ENCODE data around the gene A3GALT2.

Gene A3GALT2

DNA sequence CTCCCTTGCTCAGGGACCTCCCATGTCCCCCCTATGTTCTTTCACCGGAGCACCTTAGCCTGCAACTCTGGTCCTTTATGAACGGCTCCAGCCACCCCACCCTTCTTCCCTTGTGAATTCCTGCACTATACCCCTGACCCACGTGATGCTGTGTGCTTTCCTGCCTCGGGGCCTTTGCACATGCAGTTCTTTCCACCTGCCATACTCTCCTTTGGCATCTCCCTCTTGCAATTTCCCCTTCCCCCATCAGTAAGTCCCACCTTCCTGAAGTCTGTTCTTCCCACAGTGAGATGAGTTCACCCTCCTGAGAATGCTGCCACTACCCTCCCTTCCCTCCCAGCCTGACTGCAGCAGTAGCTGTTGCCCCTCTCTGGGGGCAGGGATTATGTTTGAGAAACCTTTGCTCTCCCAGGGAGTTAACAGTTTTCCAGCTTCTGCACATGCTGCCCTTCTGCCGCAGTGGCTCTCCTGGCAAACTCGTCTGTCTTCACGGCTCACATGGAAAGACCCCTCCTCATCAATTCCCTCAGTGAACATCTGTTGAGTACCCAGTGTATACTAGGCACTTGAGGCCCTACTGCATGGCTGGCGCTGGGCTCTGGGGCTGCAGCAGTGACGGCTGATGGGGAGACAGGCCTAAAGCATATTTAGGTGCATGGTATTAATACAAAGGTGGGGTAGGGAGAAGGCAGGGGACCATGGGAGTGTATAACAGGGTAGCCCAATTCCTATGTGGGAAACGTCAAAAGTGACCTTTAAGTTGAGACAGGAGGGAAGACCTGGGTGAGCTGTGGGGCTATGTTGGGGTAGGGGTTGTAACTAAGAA, 54.9 kb downstream of the A3GALT2 start:
- H3K27me3 ChIP-seq (ENCODE audit: control insufficient read depth, insufficient read depth, low read length): no peaks in the 10 kb centered on the region
- 0 out of 2 replicates have a peak, but pooled peaks cover 2% of the 10 kb centered on the region for H3K36me3 ChIP-seq (ENCODE audit: control insufficient read depth, insufficient read depth, low read length)
- no peak overlapping the region for H3K4me3 ChIP-seq (ENCODE audit: low read length)
- no peak for DNase-seq (ENCODE audit: low read depth, low spot score)
- no peak overlapping the region for H3K27ac ChIP-seq (ENCODE audit: low read length)
- H3K9me3 ChIP-seq (ENCODE audit: control insufficient read depth, insufficient read depth, low read length): no peaks in the 10 kb centered on the region
- H3K4me1 ChIP-seq (ENCODE audit: control insufficient read depth, insufficient read depth, low read length): no peaks in the 10 kb centered on the region
- WGBS (ENCODE audit: insufficient coverage, insufficient read length): no CpG with 5 or more reads among the region's 10 CpGs

DNA sequence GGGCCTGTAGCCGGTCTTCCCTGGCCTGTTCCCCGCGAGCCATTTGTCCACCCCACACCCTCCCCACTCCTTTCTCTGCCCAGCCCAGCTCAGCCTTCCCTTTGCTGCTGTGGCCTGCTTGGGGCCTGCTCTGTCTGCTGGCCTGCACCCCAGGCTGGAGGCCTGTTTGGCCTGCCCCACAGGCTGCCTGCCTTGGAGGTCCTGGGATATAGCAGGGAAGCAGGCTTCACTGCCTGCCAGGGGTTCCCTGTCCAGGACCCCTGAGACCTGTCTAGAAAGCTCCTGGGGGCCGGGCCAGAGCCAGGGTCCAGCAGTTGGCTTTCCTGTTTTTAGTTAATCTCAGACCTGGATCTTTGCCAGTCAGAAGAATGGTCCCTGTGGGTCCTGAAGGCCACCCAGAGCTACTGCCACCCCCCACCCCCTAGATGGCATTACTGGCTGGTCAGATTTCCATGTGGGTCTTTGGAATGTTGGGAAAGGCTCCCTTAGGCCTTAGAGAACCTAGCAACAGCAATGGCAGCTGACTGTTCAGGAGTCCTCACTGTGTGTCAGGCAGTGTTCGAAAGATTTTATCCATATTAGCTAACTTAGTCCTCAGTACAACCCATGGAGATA, 56.9 kb downstream of the A3GALT2 start:
- Histone ChIP-seq H3K4me3 (ENCODE audit: low read length) (no peak overlapping the region), H3K4me1 (ENCODE audit: control insufficient read depth, insufficient read depth, low read length) (peaks cover 2% of the 10 kb centered on the region; the same call in 1 of the 2 replicates), H3K27ac (ENCODE audit: low read length) (no peak overlapping the region), H3K36me3 (ENCODE audit: control insufficient read depth, insufficient read depth, low read length) (0 out of 2 replicates have a peak, but pooled peaks cover 2% of the 10 kb centered on the region), H3K9me3 (ENCODE audit: control insufficient read depth, insufficient read depth, low read length) (no peaks in the 10 kb centered on the region), H3K27me3 (ENCODE audit: control insufficient read depth, insufficient read depth, low read length) (no peaks in the 10 kb centered on the region)
- no peak for DNase-seq (ENCODE audit: low read depth, low spot score)
- WGBS (ENCODE audit: insufficient coverage, insufficient read length): no CpG with 5 or more reads among the region's 5 CpGs

DNA sequence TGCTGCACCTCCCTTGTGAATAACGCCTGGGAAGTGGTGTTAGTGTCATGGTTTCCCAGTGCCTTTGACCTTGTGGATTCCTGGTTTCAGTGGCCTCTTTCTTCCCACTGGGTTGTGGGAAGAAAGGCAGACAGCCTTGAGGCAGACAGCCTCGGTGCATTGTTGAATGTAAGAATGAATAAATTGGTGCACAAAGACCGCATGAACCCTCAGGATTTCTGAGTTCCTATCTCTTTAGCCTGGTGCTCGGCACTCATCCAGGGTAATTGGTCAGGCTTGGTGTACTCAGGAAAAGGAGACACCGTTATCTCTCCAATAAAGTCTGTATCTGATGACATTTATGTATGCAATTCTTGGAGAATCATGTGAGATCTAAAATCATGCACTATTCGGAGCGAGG, 59.6 kb downstream of the A3GALT2 start:
- H3K4me3 ChIP-seq (ENCODE audit: low read length): no peak overlapping the region
- no peaks in the 10 kb centered on the region for H3K9me3 ChIP-seq (ENCODE audit: control insufficient read depth, insufficient read depth, low read length)
- no CpG with 5 or more reads among the region's 7 CpGs for WGBS (ENCODE audit: insufficient coverage, insufficient read length)
- 0 out of 2 replicates have a peak, but pooled peaks cover 2% of the 10 kb centered on the region for H3K36me3 ChIP-seq (ENCODE audit: control insufficient read depth, insufficient read depth, low read length)
- H3K4me1 ChIP-seq (ENCODE audit: control insufficient read depth, insufficient read depth, low read length): peaks cover 11% of the 10 kb centered on the region
- no peak for DNase-seq (ENCODE audit: low read depth, low spot score)
- H3K27ac ChIP-seq (ENCODE audit: low read length): no peak overlapping the region
- no peaks in the 10 kb centered on the region for H3K27me3 ChIP-seq (ENCODE audit: control insufficient read depth, insufficient read depth, low read length)

DNA sequence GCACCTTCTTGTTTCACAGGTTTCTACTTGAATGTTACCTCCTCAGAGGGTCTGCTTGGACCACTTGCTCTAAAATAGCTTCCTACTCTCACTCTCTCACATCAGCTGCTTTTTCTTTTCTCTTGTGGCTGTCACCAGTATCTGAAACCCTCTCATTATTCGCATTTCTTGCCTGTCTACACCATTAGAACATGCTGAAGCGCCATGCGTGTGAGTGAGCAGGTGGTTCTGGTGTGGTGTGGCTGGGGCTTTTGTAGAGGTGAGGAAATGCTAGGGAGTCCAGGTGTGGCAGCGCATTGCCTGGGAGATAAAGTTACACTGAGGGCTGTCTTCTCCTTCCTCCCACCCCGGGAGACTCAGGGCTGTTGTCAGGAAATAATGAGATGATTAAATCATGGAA, 60.5 kb downstream of the A3GALT2 start:
- Histone ChIP-seq H3K9me3 (ENCODE audit: control insufficient read depth, insufficient read depth, low read length) (no peaks in the 10 kb centered on the region), H3K4me3 (ENCODE audit: low read length) (no peak overlapping the region), H3K36me3 (ENCODE audit: control insufficient read depth, insufficient read depth, low read length) (0 out of 2 replicates have a peak, but pooled peaks cover 2% of the 10 kb centered on the region), H3K27ac (ENCODE audit: low read length) (no peak overlapping the region), H3K4me1 (ENCODE audit: control insufficient read depth, insufficient read depth, low read length) (peaks cover 11% of the 10 kb centered on the region), H3K27me3 (ENCODE audit: control insufficient read depth, insufficient read depth, low read length) (no peaks in the 10 kb centered on the region)
- DNase-seq (ENCODE audit: low read depth, low spot score): no peak
- WGBS (ENCODE audit: insufficient coverage, insufficient read length): no CpG with 5 or more reads among the region's 5 CpGs

DNA sequence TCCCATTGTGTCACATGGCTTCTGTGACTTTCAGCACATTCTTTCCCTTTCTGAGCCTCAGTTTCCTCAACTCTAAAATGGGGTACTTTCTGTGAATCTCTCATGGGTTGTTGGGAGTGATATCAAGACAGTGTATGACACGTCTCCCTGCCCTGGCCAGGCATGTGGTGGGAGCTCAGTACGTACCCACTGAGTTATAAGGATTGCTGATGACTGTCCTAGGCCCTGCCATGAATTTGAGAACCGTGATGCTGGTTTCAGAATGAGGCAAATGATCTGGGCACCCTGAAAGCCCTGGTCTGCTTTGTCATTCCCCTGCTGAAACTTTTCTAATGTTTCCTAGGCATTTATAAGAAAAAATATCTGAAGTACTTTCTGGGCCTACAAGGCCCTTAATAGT, 61.0 kb downstream of the A3GALT2 start:
- WGBS (ENCODE audit: insufficient coverage, insufficient read length): no CpG with 5 or more reads among the region's 3 CpGs
- Histone ChIP-seq H3K27me3 (ENCODE audit: control insufficient read depth, insufficient read depth, low read length) (no peaks in the 10 kb centered on the region), H3K9me3 (ENCODE audit: control insufficient read depth, insufficient read depth, low read length) (no peaks in the 10 kb centered on the region), H3K4me3 (ENCODE audit: low read length) (no peak overlapping the region), H3K4me1 (ENCODE audit: control insufficient read depth, insufficient read depth, low read length) (peaks cover 11% of the 10 kb centered on the region), H3K27ac (ENCODE audit: low read length) (no peak overlapping the region), H3K36me3 (ENCODE audit: control insufficient read depth, insufficient read depth, low read length) (0 out of 2 replicates have a peak, but pooled peaks cover 2% of the 10 kb centered on the region)
- no peak for DNase-seq (ENCODE audit: low read depth, low spot score)

DNA sequence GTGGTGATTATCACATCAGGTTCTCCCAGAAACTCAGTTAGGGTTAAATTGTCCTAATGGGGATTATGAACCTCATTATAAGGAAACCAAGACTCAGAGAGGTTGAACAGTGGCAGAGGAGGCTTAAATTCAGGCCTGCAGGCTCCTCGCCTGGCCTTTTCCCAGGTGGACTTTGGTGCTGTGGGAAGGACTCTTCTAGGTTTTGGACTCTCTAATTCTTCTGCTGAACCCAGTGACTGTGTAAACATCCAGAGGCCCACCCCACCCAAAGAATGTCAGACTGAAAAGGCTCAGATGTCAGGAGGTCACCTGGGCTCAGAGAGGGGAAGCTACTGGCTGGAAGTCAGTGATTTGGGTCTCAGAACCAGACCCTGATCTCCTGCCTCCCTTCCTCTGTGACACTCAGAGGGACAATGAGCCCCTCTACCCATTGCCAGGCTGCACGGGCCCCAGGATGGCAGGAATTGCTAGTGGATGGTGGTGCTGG, 62.1 kb downstream of the A3GALT2 start:
- DNase-seq (ENCODE audit: low read depth, low spot score): no peak
- Histone ChIP-seq H3K36me3 (ENCODE audit: control insufficient read depth, insufficient read depth, low read length) (0 out of 2 replicates have a peak, but pooled peaks cover 2% of the 10 kb centered on the region), H3K27ac (ENCODE audit: low read length) (no peak overlapping the region), H3K4me3 (ENCODE audit: low read length) (no peak overlapping the region), H3K27me3 (ENCODE audit: control insufficient read depth, insufficient read depth, low read length) (no peaks in the 10 kb centered on the region; the same call in 1 of the 2 replicates), H3K9me3 (ENCODE audit: control insufficient read depth, insufficient read depth, low read length) (no peaks in the 10 kb centered on the region), H3K4me1 (ENCODE audit: control insufficient read depth, insufficient read depth, low read length) (peaks cover 11% of the 10 kb centered on the region)
- no CpG with 5 or more reads among the region's 2 CpGs for WGBS (ENCODE audit: insufficient coverage, insufficient read length)

DNA sequence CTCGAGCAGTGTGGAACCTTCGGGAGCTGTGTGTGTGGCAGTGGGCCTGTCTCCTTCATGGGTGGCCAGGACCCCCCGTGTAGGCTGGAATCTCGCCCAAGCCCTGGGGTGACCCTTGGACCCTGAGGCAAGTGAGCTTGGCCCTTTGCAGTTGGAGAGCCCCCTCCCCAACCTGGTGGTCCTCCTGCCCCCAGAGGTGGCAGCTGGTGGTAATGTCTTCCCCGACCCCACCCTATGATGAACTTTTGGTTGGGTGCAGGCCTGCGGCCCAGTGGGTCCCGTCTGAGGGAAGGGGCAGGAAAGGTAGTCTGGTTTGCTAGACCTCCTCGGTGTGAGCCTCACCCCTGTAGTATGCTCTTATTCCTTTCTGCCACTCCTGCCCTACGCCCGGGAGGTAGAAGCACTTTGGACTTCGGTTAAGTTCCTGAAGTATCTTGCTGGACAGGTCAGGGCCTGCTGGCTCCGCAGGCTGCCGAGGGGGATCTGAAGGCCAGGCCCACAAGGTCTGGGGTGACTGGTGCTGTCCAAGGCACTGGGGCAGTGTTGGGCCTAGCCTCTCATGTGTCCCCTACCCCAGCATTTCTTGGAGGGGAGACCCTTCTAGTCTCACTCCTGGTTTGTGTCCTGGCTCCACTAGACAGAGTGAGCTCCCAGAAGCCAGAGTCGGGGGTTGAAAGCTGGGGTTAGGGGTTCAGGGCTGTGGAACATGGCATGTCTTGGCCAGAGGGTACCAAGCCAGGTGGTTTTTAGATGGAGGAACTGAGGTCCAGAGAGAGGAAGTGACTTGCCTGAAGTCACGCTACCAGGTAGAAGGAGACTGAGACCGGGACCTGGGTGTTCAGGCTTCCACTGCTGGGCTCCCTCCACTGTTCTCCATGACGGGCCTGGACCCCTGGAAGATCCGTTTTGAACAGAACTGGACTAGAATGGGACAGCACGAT, 62.9 kb downstream of the A3GALT2 start:
- Histone ChIP-seq H3K4me3 (ENCODE audit: low read length) (peak overlapping the region; percentile 86; the same call in 1 of the 2 replicates), H3K36me3 (ENCODE audit: control insufficient read depth, insufficient read depth, low read length) (0 out of 2 replicates have a peak, but pooled peaks cover 2% of the 10 kb centered on the region), H3K27ac (ENCODE audit: low read length) (no peak overlapping the region), H3K9me3 (ENCODE audit: control insufficient read depth, insufficient read depth, low read length) (no peaks in the 10 kb centered on the region), H3K27me3 (ENCODE audit: control insufficient read depth, insufficient read depth, low read length) (no peaks in the 10 kb centered on the region; the same call in 1 of the 2 replicates), H3K4me1 (ENCODE audit: control insufficient read depth, insufficient read depth, low read length) (peaks cover 11% of the 10 kb centered on the region)
- no peak for DNase-seq (ENCODE audit: low read depth, low spot score)
- WGBS (ENCODE audit: insufficient coverage, insufficient read length): no CpG with 5 or more reads among the region's 19 CpGs

DNA sequence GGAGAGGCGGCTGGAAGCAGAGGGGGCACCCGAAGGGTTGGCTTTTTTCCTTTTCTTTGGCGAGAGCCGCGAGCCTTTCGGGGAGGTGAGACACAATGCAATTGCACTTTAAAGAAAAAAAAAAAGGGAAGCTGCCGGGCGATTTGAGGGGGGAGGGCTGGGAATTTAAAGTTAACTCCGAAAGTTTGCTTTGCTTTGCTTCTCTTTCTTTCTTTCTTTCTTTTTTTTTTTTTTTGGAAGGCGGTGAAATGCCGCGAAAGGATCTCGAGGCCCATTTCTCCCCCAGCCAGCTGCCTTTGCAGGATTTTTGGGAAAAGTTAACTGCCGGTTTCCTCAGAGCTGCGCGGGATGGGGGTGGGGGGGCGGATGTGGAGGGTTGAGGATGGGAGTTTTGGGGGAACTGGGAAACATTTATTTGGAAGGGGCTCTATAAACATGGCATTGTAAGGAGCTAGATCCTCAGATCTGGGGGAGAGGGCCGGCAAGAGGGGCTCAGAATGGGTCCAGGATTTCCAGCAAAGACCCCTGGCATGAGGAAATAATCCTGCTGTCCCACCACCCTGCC, 63.6 kb downstream of the A3GALT2 start:
- WGBS (ENCODE audit: insufficient coverage, insufficient read length): no CpG with 5 or more reads among the region's 18 CpGs
- H3K36me3 ChIP-seq (ENCODE audit: control insufficient read depth, insufficient read depth, low read length): no peaks in the 10 kb centered on the region
- H3K27me3 ChIP-seq (ENCODE audit: control insufficient read depth, insufficient read depth, low read length): no peaks in the 10 kb centered on the region; the same call in 1 of the 2 replicates
- H3K4me1 ChIP-seq (ENCODE audit: control insufficient read depth, insufficient read depth, low read length): peaks cover 11% of the 10 kb centered on the region
- H3K27ac ChIP-seq (ENCODE audit: low read length): no peak overlapping the region
- peak overlapping the region; percentile 86; the same call in 1 of the 2 replicates for H3K4me3 ChIP-seq (ENCODE audit: low read length)
- no peak for DNase-seq (ENCODE audit: low read depth, low spot score)
- no peaks in the 10 kb centered on the region for H3K9me3 ChIP-seq (ENCODE audit: control insufficient read depth, insufficient read depth, low read length)
